ENCODE results near the gene SREBF2.
A peak's percentile ranks its signal among the peaks of the same experiment; 100 is the strongest.

Gene SREBF2

GRCh38 chr22:41832553-41833368, at the start of gene SREBF2:
Gene SREBF2 (plus strand): TSS chr22:41833105. CDS start chr22:41833271, 166 bp downstream.
- H2AFZ ChIP-seq = peak within 1 kb of the TSS; percentile 68
- H3K27ac ChIP-seq = peak within 1 kb of the TSS; percentile 68
- no peak within 1 kb of the TSS for H3K9ac ChIP-seq
- H3K4me3 ChIP-seq (ENCODE audit: low read depth, low read length) = peak within 1 kb of the TSS; percentile 76
- H3K4me1 ChIP-seq = peaks cover 7% of the 10 kb centered on the region
- no peaks in the 10 kb centered on the region for H3K9me3 ChIP-seq (ENCODE audit: control insufficient read depth, low read length)
- peak within 1 kb of the TSS; percentile 95 for H3K4me2 ChIP-seq (ENCODE audit: low read length)
- H3K27me3 ChIP-seq (ENCODE audit: control insufficient read depth, insufficient read depth, low read length) = no peaks in the 10 kb centered on the region
- H3K36me3 ChIP-seq (ENCODE audit: control insufficient read depth, insufficient read depth, low read length) = no peaks in the 10 kb centered on the region
- no peak for TF ChIP-seq CTCF (IDR thresholded peaks at IDR 0.05)
- no peaks in the 10 kb centered on the region for H3K79me2 ChIP-seq

- H3K27ac ChIP-seq = no peak overlapping the region
- H3K36me3 ChIP-seq (ENCODE audit: control insufficient read depth, insufficient read depth, low read length) = no peaks in the 10 kb centered on the region
- TF ChIP-seq CTCF (IDR thresholded peaks at IDR 0.05) = no peak
- H2AFZ ChIP-seq = no peak overlapping the region
- no peaks in the 10 kb centered on the region for H3K79me2 ChIP-seq
- no peaks in the 10 kb centered on the region for H3K9me3 ChIP-seq (ENCODE audit: control insufficient read depth, low read length)
- H3K27me3 ChIP-seq (ENCODE audit: control insufficient read depth, insufficient read depth, low read length) = no peaks in the 10 kb centered on the region
- no peak overlapping the region for H3K4me2 ChIP-seq (ENCODE audit: low read length)
- H3K9ac ChIP-seq = no peak overlapping the region
- no peaks in the 10 kb centered on the region for H3K4me1 ChIP-seq
- no peak overlapping the region for H3K4me3 ChIP-seq (ENCODE audit: low read depth, low read length)
Measured at GRCh38 chr22:41787331-41787730, 45.6 kb upstream of the SREBF2 start.

GRCh38 chr22:41793871-41794270, 39.0 kb upstream of the SREBF2 start:
- Histone ChIP-seq H3K9me3 (ENCODE audit: control insufficient read depth, low read length) (no peaks in the 10 kb centered on the region), H3K36me3 (ENCODE audit: control insufficient read depth, insufficient read depth, low read length) (no peaks in the 10 kb centered on the region), H3K4me3 (ENCODE audit: low read depth, low read length) (no peak overlapping the region), H2AFZ (no peak overlapping the region), H3K4me1 (no peaks in the 10 kb centered on the region), H3K27ac (no peak overlapping the region), H3K27me3 (ENCODE audit: control insufficient read depth, insufficient read depth, low read length) (no peaks in the 10 kb centered on the region), H3K79me2 (no peaks in the 10 kb centered on the region), H3K9ac (no peak overlapping the region), H3K4me2 (ENCODE audit: low read length) (no peak overlapping the region)
- no peak for TF ChIP-seq CTCF (IDR thresholded peaks at IDR 0.05)

GRCh38 chr22:41798736-41799135, 34.2 kb upstream of the SREBF2 start:
- Histone ChIP-seq H3K27me3 (ENCODE audit: control insufficient read depth, insufficient read depth, low read length) (no peaks in the 10 kb centered on the region), H3K27ac (no peak overlapping the region), H3K4me2 (ENCODE audit: low read length) (no peak overlapping the region), H3K4me3 (ENCODE audit: low read depth, low read length) (no peak overlapping the region), H3K36me3 (ENCODE audit: control insufficient read depth, insufficient read depth, low read length) (no peaks in the 10 kb centered on the region), H3K9ac (no peak overlapping the region), H3K79me2 (no peaks in the 10 kb centered on the region), H3K4me1 (peaks cover 9% of the 10 kb centered on the region), H2AFZ (no peak overlapping the region), H3K9me3 (ENCODE audit: control insufficient read depth, low read length) (no peaks in the 10 kb centered on the region)
- TF ChIP-seq CTCF (IDR thresholded peaks at IDR 0.05) = no peak

Measured in parathyroid adenoma (tissue), 2 donors.